ENCODE results near the gene CTSA. TPM values are rescaled to one million over a fixed set of nuclear protein-coding genes. Genes with fewer than 3 reads are reported as not detected.

CTSA gene
- total and polyA plus RNA-seq, 2 experiments from 2014 or later, result 39.9 to 63.9 TPM

- peaks cover 3% of the 10 kb centered on the region; the same call in 1 of the 3 replicates for H3K9me3 Mint-ChIP-seq
- H3K9me2 ChIP-seq (ENCODE audit: insufficient read depth), result no peaks in the 10 kb centered on the region
- H3K27me3 ChIP-seq (ENCODE audit: insufficient read depth), result no peaks in the 10 kb centered on the region
- no peak overlapping the region for H3K27ac Mint-ChIP-seq
- H3K4me1 Mint-ChIP-seq, result peaks cover 10% of the 10 kb centered on the region; the same call in 2 of the 3 replicates
- ATAC-seq, result no peak
- no peak for TF ChIP-seq CREB1 (CRISPR knock-in tag; IDR thresholded peaks at IDR 0.05; ENCODE audit: low read depth)
- TF ChIP-seq ZNF331 (CRISPR knock-in tag; IDR thresholded peaks at IDR 0.05; ENCODE audit: low read depth), result no peak
- TF ChIP-seq ETS1 (IDR thresholded peaks at IDR 0.05), result no peak
- TF ChIP-seq POLR2AphosphoS5 (IDR thresholded peaks at IDR 0.05; ENCODE audit: low read depth), result no peak; the same call in 1 of the 2 replicates
- TF ChIP-seq CTCF (conservative IDR thresholded peaks at IDR 0.05; ENCODE audit: low read depth in 2 of 2), result no peak; a peak in 1 of 4 replicates
- TF ChIP-seq NANOG (IDR thresholded peaks at IDR 0.05; ENCODE audit: borderline replicate concordance), result no peak
- no peak for TF ChIP-seq EZH2phosphoT487 (IDR thresholded peaks at IDR 0.05; ENCODE audit: unreplicated experiment)
- TF ChIP-seq EZH2 (IDR thresholded peaks at IDR 0.05; ENCODE audit: low read depth, unreplicated experiment), result no peak
- no peak for TF ChIP-seq STAT1 (IDR thresholded peaks at IDR 0.05; ENCODE audit: unreplicated experiment)
- no peak for TF ChIP-seq ZNF462 (CRISPR knock-in tag; IDR thresholded peaks at IDR 0.05)
- peaks cover 12% of the 10 kb centered on the region for H3K27me3 Mint-ChIP-seq (ENCODE audit: insufficient read depth, low read depth, poor library complexity)
- peaks cover 11% of the 10 kb centered on the region for H4K20me1 ChIP-seq (replicated peaks; ENCODE audit: insufficient read depth)
- H3K4me2 ChIP-seq, result no peak overlapping the region
- H3K4me3 Mint-ChIP-seq, result no peak overlapping the region
- H3K36me3 Mint-ChIP-seq (ENCODE audit: low read depth), result peaks cover 22% of the 10 kb centered on the region
- peaks cover 13% of the 10 kb centered on the region for H3K79me2 ChIP-seq (replicated peaks; ENCODE audit: insufficient read depth)
- H2AFZ ChIP-seq, result no peak overlapping the region
- peaks cover 3% of the 10 kb centered on the region; the same call in 1 of the 2 replicates for H3K4me1 ChIP-seq (ENCODE audit: insufficient read depth)
- DNase-seq (ENCODE audit: low spot score), result no peak
- H3K36me3 ChIP-seq (ENCODE audit: insufficient read depth), result peaks cover 3% of the 10 kb centered on the region; the same call in 1 of the 2 replicates
- H3K27ac ChIP-seq (ENCODE audit: low read depth), result no peak overlapping the region
- no peaks in the 10 kb centered on the region for H3F3A ChIP-seq (replicated peaks; ENCODE audit: low read depth)
- no peak overlapping the region for H3K4me3 ChIP-seq
Measured at GRCh38 chr20:45886590-45887345, 4.4 kb upstream of the CTSA start.

Data from GM23338 (cell line).